ENCODE measurements around the gene HES5.

HES5 gene

DNA sequence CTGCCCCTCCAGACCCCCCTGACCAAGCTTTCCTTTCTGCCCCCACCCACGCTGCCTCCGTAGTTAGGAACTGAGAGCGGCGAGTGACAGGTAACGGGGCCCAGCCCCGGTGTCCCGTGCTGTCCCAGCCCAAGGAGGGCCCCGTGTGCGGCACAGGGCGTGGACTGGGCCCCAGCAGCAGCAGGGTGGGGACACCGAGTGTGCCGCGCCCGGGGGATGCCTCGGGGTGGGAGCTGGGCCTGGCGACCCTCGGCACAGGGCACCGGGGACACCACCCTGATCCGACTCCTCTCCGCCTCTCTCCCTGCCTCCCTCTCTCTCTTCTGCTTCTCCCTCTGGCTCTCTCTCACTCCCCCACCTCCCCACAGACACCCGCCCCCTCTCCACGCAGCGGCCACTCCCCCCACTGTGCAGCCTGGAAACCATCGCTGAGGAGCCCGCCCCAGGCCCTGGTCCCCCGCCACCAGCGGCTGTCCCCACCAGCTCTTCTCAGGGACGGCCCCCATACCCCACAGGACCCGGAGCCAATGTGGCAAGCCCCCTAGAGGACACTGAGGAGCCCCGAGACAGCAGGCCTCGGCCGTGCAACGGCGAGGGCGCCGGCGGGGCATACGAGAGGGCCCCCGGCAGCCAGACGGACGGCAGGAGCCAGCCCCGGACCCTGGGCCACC lies 26.4 kb downstream of the HES5 start:
- H3K4me1 ChIP-seq (ENCODE audit: control insufficient read depth, insufficient read depth, low read length) = peaks cover 18% of the 10 kb centered on the region
- H3K27me3 ChIP-seq (ENCODE audit: control insufficient read depth in 1 of 2, insufficient read depth in 2 of 2, low read length in 2 of 2) = peaks cover 21 to 41% of the 10 kb centered on the region in 2 donors
- no peak overlapping the region for H3K4me3 ChIP-seq (ENCODE audit: low read length in 2 of 2)
- H3K9me3 ChIP-seq (ENCODE audit: control insufficient read depth in 2 of 2, low read length in 2 of 2) = no peaks in the 10 kb centered on the region
- H3K9ac ChIP-seq (ENCODE audit: low read length in 2 of 2) = no peak overlapping the region
- H3K27ac ChIP-seq (ENCODE audit: low read length) = no peak overlapping the region
- H3K36me3 ChIP-seq (ENCODE audit: control insufficient read depth in 2 of 2, insufficient read depth in 2 of 2, low read length in 2 of 2) = peaks cover 0 to 2% of the 10 kb centered on the region in 2 donors

DNA sequence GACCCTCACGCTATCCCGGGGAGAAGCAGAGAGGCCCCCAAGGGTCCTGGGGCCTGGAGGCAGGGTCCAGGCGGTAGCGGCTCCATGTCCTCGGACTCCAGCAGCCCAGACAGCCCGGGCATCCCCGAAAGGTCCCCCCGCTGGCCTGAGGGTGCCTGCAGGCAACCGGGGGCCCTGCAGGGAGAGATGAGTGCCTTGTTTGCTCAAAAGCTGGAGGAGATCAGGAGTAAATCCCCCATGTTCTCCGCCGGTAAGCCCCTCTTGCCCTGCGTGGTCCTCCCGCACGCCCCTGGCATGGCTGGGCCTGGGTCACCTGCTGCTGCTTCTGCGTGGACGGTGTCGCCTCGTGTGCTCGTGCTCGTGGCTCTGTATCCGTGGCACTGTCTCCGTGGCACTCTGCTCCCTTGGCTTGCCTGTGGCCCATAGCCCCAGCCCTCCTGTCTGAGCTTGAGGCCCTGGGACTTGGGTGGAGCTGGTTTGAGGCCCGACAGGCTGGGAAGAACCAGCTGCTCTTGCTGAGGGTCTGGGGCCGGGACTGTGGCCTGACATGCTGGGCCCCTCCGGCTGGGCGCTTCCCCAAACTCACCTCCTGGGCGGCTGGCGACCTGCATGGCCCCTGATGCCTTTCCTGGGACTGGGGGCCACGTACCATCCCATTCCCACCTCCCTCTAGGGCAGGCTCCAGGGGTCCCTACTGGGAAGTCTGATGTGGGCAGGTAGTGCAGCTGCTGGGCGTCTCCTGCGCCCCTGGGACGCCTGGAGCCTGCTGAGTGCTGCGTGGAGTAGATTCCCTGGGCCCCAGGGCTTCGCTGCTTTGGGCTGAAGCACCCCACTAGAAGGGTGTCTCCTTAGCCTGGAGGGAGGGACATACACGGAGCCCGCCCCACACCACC lies 27.2 kb downstream of the HES5 start:
- Histone ChIP-seq H3K27ac (ENCODE audit: low read length) (no peak overlapping the region), H3K4me1 (ENCODE audit: control insufficient read depth, insufficient read depth, low read length) (peaks cover 18% of the 10 kb centered on the region), H3K9me3 (ENCODE audit: control insufficient read depth in 2 of 2, low read length in 2 of 2) (no peaks in the 10 kb centered on the region), H3K36me3 (ENCODE audit: control insufficient read depth in 2 of 2, insufficient read depth in 2 of 2, low read length in 2 of 2) (no peaks in the 10 kb centered on the region), H3K9ac (ENCODE audit: low read length in 2 of 2) (no peak overlapping the region), H3K4me3 (ENCODE audit: low read length in 2 of 2) (no peak overlapping the region), H3K27me3 (ENCODE audit: control insufficient read depth in 1 of 2, insufficient read depth in 2 of 2, low read length in 2 of 2) (peaks cover 21 to 41% of the 10 kb centered on the region in 2 donors)

DNA sequence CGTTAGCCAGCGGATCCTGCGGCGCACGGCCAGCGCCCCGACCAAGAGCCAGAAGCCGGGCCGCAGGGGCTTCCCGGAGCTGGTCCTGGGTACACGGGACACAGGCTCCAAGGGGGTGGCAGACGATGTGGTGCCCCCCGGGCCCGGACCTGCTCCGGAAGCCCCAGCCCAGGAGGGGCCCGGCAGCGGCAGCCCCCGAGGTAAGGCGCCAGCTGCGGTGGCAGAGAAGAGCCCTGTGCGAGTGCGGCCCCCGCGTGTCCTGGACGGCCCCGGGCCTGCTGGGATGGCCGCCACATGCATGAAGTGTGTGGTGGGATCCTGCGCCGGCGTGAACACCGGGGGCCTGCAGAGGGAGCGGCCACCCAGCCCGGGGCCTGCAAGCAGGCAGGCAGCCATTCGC lies 27.9 kb downstream of the HES5 start:
- Histone ChIP-seq H3K9me3 (ENCODE audit: control insufficient read depth in 2 of 2, low read length in 2 of 2) (no peaks in the 10 kb centered on the region), H3K4me1 (ENCODE audit: control insufficient read depth, insufficient read depth, low read length) (peaks cover 17% of the 10 kb centered on the region), H3K4me3 (ENCODE audit: low read length in 2 of 2) (no peak overlapping the region), H3K27me3 (ENCODE audit: control insufficient read depth in 1 of 2, insufficient read depth in 2 of 2, low read length in 2 of 2) (peaks cover 21 to 41% of the 10 kb centered on the region in 2 donors), H3K36me3 (ENCODE audit: control insufficient read depth in 2 of 2, insufficient read depth in 2 of 2, low read length in 2 of 2) (no peaks in the 10 kb centered on the region), H3K27ac (ENCODE audit: low read length) (no peak overlapping the region), H3K9ac (ENCODE audit: low read length in 2 of 2) (no peak overlapping the region)

DNA sequence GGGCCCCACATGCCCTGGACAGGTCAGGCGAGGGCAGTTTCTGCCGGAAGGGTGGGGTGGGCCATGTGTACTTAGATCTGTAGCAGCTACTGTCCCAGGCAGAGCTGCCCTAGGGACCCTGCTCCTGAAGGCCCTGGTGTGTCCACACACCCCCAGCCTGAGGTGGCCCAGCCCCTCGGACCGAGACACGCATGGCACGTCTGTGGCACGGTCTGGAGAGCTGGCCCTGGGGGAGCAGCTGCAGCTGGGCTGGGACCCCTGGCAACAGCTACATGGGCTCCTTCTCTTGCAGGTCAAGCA lies 28.3 kb downstream of the HES5 start:
- H3K27ac ChIP-seq (ENCODE audit: low read length) = no peak overlapping the region
- peaks cover 14% of the 10 kb centered on the region for H3K4me1 ChIP-seq (ENCODE audit: control insufficient read depth, insufficient read depth, low read length)
- no peak overlapping the region for H3K9ac ChIP-seq (ENCODE audit: low read length in 2 of 2)
- no peaks in the 10 kb centered on the region for H3K9me3 ChIP-seq (ENCODE audit: control insufficient read depth in 2 of 2, low read length in 2 of 2)
- H3K4me3 ChIP-seq (ENCODE audit: low read length in 2 of 2) = no peak overlapping the region
- no peaks in the 10 kb centered on the region for H3K36me3 ChIP-seq (ENCODE audit: control insufficient read depth in 2 of 2, insufficient read depth in 2 of 2, low read length in 2 of 2)
- H3K27me3 ChIP-seq (ENCODE audit: control insufficient read depth in 1 of 2, insufficient read depth in 2 of 2, low read length in 2 of 2) = peaks cover 21 to 41% of the 10 kb centered on the region in 2 donors

DNA sequence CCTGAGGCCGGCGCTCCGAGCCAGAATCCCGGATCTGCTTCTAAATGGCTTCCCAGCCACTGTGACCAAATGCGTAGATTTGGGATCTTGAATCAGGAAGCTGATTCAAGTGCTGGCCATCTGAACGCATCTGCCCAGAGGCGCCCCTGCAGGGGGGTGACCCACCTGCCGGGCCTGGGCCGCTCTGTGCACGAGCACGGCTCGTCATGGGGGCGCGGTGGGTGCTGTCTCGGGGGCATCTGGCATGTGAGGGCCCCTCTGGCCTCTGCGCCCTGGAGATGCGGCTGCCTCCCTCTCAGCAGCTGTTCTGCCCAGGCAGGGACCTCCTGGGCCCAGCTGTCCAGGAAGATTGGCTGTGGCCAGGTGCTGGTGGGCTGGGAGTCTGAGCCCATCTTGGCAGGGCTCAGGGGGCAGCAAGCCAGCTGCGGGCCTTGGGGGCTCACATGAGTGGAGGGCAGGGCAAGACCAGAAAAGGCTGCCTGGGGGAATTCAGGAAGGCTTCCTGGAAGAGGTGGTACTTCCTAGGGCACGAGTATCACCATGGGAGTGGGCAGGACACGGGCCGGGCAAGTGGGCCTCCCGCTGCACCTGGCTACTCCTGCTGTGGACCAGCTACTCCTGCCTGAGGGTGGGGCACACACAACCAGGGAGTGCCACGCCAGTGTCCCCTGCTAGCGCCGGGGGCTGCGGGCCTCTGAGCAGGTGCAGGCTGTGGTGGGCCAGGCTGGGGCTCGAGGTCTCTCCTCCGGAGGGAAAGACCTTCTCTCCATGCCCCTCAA lies 28.8 kb downstream of the HES5 start:
- Histone ChIP-seq H3K9me3 (ENCODE audit: control insufficient read depth in 2 of 2, low read length in 2 of 2) (no peaks in the 10 kb centered on the region), H3K36me3 (ENCODE audit: control insufficient read depth in 2 of 2, insufficient read depth in 2 of 2, low read length in 2 of 2) (no peaks in the 10 kb centered on the region), H3K9ac (ENCODE audit: low read length in 2 of 2) (no peak overlapping the region), H3K4me1 (ENCODE audit: control insufficient read depth, insufficient read depth, low read length) (peaks cover 9% of the 10 kb centered on the region), H3K27me3 (ENCODE audit: control insufficient read depth in 1 of 2, insufficient read depth in 2 of 2, low read length in 2 of 2) (peaks cover 21 to 41% of the 10 kb centered on the region in 2 donors), H3K27ac (ENCODE audit: low read length) (no peak overlapping the region), H3K4me3 (ENCODE audit: low read length in 2 of 2) (no peak overlapping the region)

DNA sequence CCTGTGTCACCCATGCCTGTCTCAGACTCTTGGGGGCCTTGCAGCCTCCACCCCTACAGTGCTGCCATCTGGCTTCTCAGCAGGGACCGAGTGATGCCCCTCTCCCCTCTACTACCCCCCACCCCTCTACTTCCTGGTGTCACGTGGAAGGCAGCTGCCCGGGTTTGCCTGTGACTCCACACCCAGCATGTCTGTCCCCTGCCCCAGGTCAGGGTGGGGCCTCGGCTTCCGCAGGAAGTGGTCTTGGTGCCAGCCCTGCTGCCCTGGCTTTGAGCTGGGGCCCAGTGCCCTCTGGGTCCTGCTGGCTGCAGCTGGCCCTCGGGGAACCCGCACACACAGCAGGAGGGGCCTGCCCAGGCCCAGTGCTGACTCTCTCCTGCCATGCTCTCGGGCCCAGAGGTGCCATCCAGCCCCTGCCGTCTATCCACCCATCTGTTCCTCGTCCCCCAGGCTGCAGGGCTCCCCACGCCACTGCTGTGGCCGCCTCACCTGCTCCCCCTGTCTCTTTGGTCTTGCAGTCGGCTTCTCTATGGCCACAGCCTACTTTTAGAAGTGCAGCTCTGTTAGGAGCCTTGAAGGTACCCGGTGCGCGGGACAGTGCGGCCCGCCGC lies 30.0 kb downstream of the HES5 start:
- H3K9ac ChIP-seq (ENCODE audit: low read length in 2 of 2) = no peak overlapping the region
- H3K4me3 ChIP-seq (ENCODE audit: low read length in 2 of 2) = no peak overlapping the region
- H3K9me3 ChIP-seq (ENCODE audit: control insufficient read depth in 2 of 2, low read length in 2 of 2) = no peaks in the 10 kb centered on the region
- H3K27me3 ChIP-seq (ENCODE audit: control insufficient read depth in 1 of 2, insufficient read depth in 2 of 2, low read length in 2 of 2) = peaks cover 21 to 34% of the 10 kb centered on the region in 2 donors
- H3K4me1 ChIP-seq (ENCODE audit: control insufficient read depth, insufficient read depth, low read length) = peaks cover 9% of the 10 kb centered on the region
- H3K36me3 ChIP-seq (ENCODE audit: control insufficient read depth in 2 of 2, insufficient read depth in 2 of 2, low read length in 2 of 2) = no peaks in the 10 kb centered on the region
- H3K27ac ChIP-seq (ENCODE audit: low read length) = no peak overlapping the region

DNA sequence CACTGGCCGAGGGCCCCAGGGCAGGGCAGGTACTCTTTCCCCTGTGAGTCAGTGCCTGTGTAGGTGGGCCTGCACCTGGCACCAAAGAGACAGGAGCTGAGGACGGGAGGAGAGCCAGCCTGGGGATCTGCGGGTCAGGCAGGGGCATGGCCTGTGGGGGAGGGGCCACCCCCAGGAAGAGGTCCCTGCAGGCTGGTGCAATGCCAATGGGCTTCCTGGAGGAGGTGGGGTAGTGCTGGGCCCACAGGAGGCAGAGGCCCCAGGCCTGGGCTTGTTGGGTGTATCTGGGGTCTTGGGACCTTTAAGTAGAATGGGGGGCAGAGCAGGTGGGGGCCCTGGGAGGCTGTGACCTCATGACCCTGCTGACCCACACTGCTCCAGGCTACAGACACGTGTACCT lies 30.8 kb downstream of the HES5 start:
- H3K9me3 ChIP-seq (ENCODE audit: control insufficient read depth in 2 of 2, low read length in 2 of 2) = no peaks in the 10 kb centered on the region
- no peak overlapping the region for H3K9ac ChIP-seq (ENCODE audit: low read length in 2 of 2)
- no peak overlapping the region for H3K27ac ChIP-seq (ENCODE audit: low read length)
- peaks cover 3% of the 10 kb centered on the region for H3K4me1 ChIP-seq (ENCODE audit: control insufficient read depth, insufficient read depth, low read length)
- H3K27me3 ChIP-seq (ENCODE audit: control insufficient read depth in 1 of 2, insufficient read depth in 2 of 2, low read length in 2 of 2) = peaks cover 18 to 26% of the 10 kb centered on the region in 2 donors
- H3K4me3 ChIP-seq (ENCODE audit: low read length in 2 of 2) = no peak overlapping the region
- no peaks in the 10 kb centered on the region for H3K36me3 ChIP-seq (ENCODE audit: control insufficient read depth in 2 of 2, insufficient read depth in 2 of 2, low read length in 2 of 2)

DNA sequence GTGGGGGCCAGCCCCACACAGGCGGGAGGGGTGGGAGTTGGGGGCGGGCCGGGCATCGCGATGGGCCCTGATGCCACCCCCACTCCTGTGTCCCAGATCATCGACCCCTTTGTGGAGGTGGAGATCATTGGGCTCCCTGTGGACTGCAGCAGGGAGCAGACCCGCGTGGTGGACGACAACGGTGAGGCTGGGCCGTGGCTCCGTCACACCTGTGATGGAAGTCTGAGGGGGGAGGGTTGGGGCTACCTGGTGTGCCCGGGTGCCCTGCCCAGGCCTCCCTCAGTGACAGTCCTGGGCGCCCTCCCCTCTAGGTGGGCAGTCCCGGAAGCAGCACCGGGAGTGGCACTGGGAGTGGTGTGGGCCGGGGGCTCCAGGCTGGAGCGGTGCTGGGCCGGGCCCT lies 31.4 kb downstream of the HES5 start:
- no peaks in the 10 kb centered on the region for H3K9me3 ChIP-seq (ENCODE audit: control insufficient read depth in 2 of 2, low read length in 2 of 2)
- no peak overlapping the region for H3K9ac ChIP-seq (ENCODE audit: low read length in 2 of 2)
- no peaks in the 10 kb centered on the region for H3K36me3 ChIP-seq (ENCODE audit: control insufficient read depth in 2 of 2, insufficient read depth in 2 of 2, low read length in 2 of 2)
- peaks cover 14 to 20% of the 10 kb centered on the region in 2 donors for H3K27me3 ChIP-seq (ENCODE audit: control insufficient read depth in 1 of 2, insufficient read depth in 2 of 2, low read length in 2 of 2)
- no peaks in the 10 kb centered on the region for H3K4me1 ChIP-seq (ENCODE audit: control insufficient read depth, insufficient read depth, low read length)
- no peak overlapping the region for H3K27ac ChIP-seq (ENCODE audit: low read length)
- H3K4me3 ChIP-seq (ENCODE audit: low read length in 2 of 2) = no peak overlapping the region

DNA sequence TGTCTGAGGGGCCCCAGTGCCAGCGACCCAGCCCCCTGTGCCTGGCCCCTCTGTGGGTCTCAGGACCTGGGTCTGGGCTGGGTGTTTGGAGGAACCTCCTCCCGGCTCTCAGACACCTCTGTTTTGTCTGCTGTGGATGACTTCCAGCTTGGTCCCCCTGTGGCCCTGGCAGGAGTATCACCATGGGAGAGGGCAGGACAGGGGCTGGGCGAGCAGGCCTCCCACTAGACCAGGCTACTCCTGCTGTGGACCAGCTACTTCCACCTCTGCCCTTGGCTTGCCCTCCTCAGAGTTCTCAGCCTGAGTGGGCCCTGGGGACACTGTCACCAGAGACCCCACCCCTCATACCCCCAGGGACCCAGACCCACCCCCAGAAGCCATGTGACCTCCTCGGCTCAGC lies 32.2 kb downstream of the HES5 start:
- no peak overlapping the region for H3K9ac ChIP-seq (ENCODE audit: low read length in 2 of 2)
- H3K27ac ChIP-seq (ENCODE audit: low read length) = no peak overlapping the region
- no peak overlapping the region for H3K4me3 ChIP-seq (ENCODE audit: low read length in 2 of 2)
- no peaks in the 10 kb centered on the region for H3K4me1 ChIP-seq (ENCODE audit: control insufficient read depth, insufficient read depth, low read length)
- H3K9me3 ChIP-seq (ENCODE audit: control insufficient read depth in 2 of 2, low read length in 2 of 2) = no peaks in the 10 kb centered on the region
- no peaks in the 10 kb centered on the region for H3K36me3 ChIP-seq (ENCODE audit: control insufficient read depth in 2 of 2, insufficient read depth in 2 of 2, low read length in 2 of 2)
- H3K27me3 ChIP-seq (ENCODE audit: control insufficient read depth in 1 of 2, insufficient read depth in 2 of 2, low read length in 2 of 2) = peaks cover 10 to 14% of the 10 kb centered on the region in 2 donors

DNA sequence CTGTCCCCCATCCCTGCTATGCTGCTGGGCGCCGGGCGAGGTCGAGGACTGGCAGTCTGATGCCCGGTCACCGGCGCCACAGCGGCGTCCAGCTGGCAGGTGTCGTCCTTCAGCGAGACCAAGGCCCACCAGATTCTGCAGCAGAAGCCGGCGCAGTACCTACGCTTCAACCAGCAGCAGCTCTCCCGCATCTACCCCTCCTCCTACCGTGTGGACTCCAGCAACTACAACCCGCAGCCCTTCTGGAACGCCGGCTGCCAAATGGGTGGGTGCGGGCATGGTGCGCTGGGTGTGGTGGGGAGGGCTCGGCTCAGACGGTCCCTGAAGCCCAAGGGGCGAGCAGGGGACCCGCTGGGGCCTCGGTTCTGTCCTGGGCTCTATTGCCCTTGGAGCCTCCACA lies 33.3 kb downstream of the HES5 start:
- Histone ChIP-seq H3K27me3 (ENCODE audit: control insufficient read depth in 1 of 2, insufficient read depth in 2 of 2, low read length in 2 of 2) (peaks cover 5 to 10% of the 10 kb centered on the region in 2 donors), H3K36me3 (ENCODE audit: control insufficient read depth in 2 of 2, insufficient read depth in 2 of 2, low read length in 2 of 2) (no peaks in the 10 kb centered on the region), H3K4me3 (ENCODE audit: low read length in 2 of 2) (no peak overlapping the region), H3K9me3 (ENCODE audit: control insufficient read depth in 2 of 2, low read length in 2 of 2) (no peaks in the 10 kb centered on the region), H3K27ac (ENCODE audit: low read length) (no peak overlapping the region), H3K9ac (ENCODE audit: low read length in 2 of 2) (no peak overlapping the region), H3K4me1 (ENCODE audit: control insufficient read depth, insufficient read depth, low read length) (no peaks in the 10 kb centered on the region)

All from stomach smooth muscle (tissue), 2 donors.